HAP-1 (cell line): ENCODE data around the gene C6orf132.
A peak's percentile ranks its signal among the peaks of the same experiment; 100 is the strongest.
"Not testable (repeated sequence)": the region's sequence is repeated elsewhere in the genome, so short reads cannot be mapped to it uniquely, and the experiment has no call there.

Experiments
- DNase-seq, 2 experiments: peaks; one replicate each; pipeline ENCODE4 v3.0.0-alpha.2; 2016 to 2020; ENCODE audit warnings: low spot score in 2 of 2
- H3K27me3 ChIP-seq: fragments of 250-450 bp; sonication (Bioruptor Pico); 2 replicates; pipeline ENCODE4 v1.5.1; 2020; ENCODE audit warnings: low read depth, mild to moderate bottlenecking, moderate library complexity
- H3K36me3 ChIP-seq: fragments of 250-450 bp; sonication (Bioruptor Pico); replicated peaks from 2 replicates; pipeline ENCODE4 v1.5.1; 2020; ENCODE audit warnings: mild to moderate bottlenecking
- H3K4me1 ChIP-seq: fragments of 250-450 bp; sonication (Bioruptor Pico); 2 replicates; pipeline ENCODE4 v1.5.1; 2020; ENCODE audit warnings: mild to moderate bottlenecking
- H3K4me3 ChIP-seq: fragments of 250-450 bp; sonication (Bioruptor Pico); 2 replicates; pipeline ENCODE4 v1.5.1; 2020; ENCODE audit warnings: mild to moderate bottlenecking, moderate library complexity
- H3K9me3 ChIP-seq: fragments of 250-450 bp; sonication (Bioruptor Pico); 2 replicates; pipeline ENCODE4 v1.5.1; 2020; ENCODE audit warnings: mild to moderate bottlenecking, moderate library complexity
- in situ Hi-C: fragments of 300-500 bp; cut with MboI; formaldehyde crosslinking; loops from 3 replicates; pipeline ENCODE4 v1.14.3; 2020; ENCODE audit warnings: low sequenced_read_pairs, inconsistent platforms, mixed read lengths

C6orf132 gene

GRCh38 chr6:42171813-42172581 lies 29.6 kb upstream of the C6orf132 start:
- H3K9me3 ChIP-seq = no peaks in the 10 kb centered on the region
- H3K27me3 ChIP-seq = no peaks in the 10 kb centered on the region
- H3K4me3 ChIP-seq = no peak overlapping the region
- peaks cover 13% of the 10 kb centered on the region for H3K4me1 ChIP-seq
- H3K36me3 ChIP-seq = no peaks in the 10 kb centered on the region
- in situ Hi-C loops = no loop called here
- DNase-seq = no peak

GRCh38 chr6:42169780-42170179 lies 27.4 kb upstream of the C6orf132 start:
- not testable (repeated sequence) for DNase-seq, H3K36me3 ChIP-seq, H3K4me1 ChIP-seq, H3K9me3 ChIP-seq, H3K27me3 ChIP-seq, H3K4me3 ChIP-seq
- in situ Hi-C loops = loop anchor here (5.0 kb wide), 1 partner anchor 92 kb away; no protein-coding TSS in a partner anchor

DNA sequence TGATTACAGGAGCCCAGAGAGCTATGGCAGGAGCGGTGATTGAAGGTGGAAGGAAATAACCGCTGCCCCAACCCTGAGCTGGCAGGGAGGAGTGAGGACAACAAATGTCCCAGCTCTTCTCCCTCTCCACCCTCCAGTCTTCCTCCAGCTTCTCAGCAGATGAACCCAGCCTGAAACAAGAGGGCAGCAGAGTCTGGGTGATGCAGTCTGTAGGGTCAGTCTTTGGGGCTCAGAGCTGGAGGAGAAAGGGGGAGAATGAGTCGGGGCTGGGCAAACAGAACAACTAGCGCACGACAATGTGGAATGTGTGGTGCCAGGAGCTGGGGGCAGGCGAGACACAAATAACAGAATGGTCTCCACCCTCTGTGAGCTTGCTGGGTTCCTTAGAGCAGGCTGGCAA lies 26.2 kb upstream of the C6orf132 start:
- H3K4me1 ChIP-seq = no peaks in the 10 kb centered on the region
- no peaks in the 10 kb centered on the region for H3K36me3 ChIP-seq
- H3K4me3 ChIP-seq = no peak overlapping the region
- in situ Hi-C loops = loop anchor here (5.0 kb wide), 1 partner anchor 91 kb away; no protein-coding TSS in a partner anchor
- H3K27me3 ChIP-seq = no peaks in the 10 kb centered on the region
- DNase-seq = no peak
- H3K9me3 ChIP-seq = no peaks in the 10 kb centered on the region

DNA sequence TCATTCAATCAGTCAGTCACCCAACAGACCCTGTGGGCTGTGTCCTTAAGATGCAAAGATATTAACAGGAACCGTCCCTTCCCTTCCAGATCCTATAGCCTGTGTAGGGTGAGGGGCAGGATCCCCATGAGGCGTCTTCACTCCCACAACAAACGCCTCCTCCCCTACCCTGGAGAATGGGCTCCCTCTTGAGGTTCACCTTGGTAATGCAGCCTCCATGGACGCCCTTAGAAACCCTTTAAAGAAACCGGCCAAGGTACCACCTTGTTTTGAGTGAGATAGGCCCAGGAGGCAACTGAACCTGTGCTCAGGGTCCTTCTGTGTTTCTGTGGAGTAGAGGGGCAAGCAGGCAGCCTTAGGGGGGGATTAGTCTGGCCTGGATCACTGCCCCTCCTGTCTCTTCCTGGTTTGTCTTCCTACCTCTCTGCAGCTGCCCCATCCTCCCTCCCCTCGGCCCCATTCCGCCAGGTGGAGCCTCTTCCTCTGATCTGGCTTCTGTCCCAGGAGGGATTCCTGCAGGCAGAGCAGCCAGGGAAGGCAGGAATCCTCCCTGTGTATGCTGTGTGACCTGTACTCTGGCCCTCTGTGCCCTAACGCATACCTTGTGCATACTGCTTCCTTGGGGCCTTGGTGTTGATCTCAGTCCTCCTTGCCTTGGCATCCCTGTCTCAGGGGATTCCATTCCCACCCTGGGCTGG lies 24.2 kb upstream of the C6orf132 start:
- peak; percentile 80 to 93 for DNase-seq
- Histone ChIP-seq H3K27me3 (no peaks in the 10 kb centered on the region), H3K4me1 (no peaks in the 10 kb centered on the region), H3K4me3 (no peak overlapping the region), H3K36me3 (no peaks in the 10 kb centered on the region), H3K9me3 (no peaks in the 10 kb centered on the region)
- in situ Hi-C loops = loop anchor here (5.0 kb wide), 1 partner anchor 89 kb away; no protein-coding TSS in a partner anchor

GRCh38 chr6:42165016-42165415 lies 22.6 kb upstream of the C6orf132 start:
- in situ Hi-C loops = loop anchor here (5.0 kb wide), 1 partner anchor 88 kb away; no protein-coding TSS in a partner anchor
- no peaks in the 10 kb centered on the region for H3K4me1 ChIP-seq
- H3K36me3 ChIP-seq = no peaks in the 10 kb centered on the region
- H3K9me3 ChIP-seq = no peaks in the 10 kb centered on the region
- no peak for DNase-seq
- H3K27me3 ChIP-seq = no peaks in the 10 kb centered on the region
- no peak overlapping the region for H3K4me3 ChIP-seq

DNA sequence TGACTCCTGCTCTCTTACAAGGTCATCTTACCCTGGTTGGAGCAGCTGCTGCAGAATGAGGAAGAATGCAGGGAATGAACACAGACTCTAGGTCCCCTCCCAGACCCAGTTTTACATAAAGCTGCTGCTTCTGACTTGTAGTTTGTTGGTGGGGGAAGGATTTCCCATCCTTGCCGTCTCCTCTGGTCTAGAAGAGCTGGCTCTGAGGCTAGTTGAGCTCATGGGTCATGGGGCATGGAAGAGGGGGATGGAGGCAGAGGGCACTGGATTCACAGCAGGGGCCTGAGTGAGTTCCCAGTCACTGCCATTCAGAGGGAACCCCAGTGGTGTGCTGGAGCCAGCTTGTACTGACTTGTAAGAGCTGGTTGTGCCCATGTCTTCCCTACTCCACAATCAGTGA lies 21.6 kb upstream of the C6orf132 start:
- no peaks in the 10 kb centered on the region for H3K27me3 ChIP-seq
- H3K36me3 ChIP-seq = no peaks in the 10 kb centered on the region
- no peaks in the 10 kb centered on the region for H3K9me3 ChIP-seq
- no peak overlapping the region for H3K4me3 ChIP-seq
- no peaks in the 10 kb centered on the region for H3K4me1 ChIP-seq
- in situ Hi-C loops = no loop called here
- no peak for DNase-seq

DNA sequence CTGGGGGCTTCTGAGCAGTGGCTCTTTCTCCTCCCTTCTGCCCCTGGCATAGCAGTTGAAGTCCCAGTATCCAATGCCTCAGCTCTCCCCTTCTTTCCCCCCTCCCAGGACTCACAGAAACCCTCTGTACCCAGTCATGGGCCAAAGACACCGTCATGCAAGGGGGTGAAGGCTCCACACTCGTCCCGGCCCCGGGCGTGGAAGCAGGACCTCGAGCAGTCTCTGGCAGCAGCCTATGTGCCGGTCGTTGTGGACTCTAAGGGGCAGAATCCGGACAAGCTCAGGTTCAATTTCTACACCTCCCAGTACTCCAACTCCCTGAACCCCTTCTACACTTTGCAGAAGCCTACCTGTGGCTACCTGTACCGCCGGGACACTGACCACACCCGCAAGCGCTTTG lies 20.4 kb upstream of the C6orf132 start:
- Histone ChIP-seq H3K36me3 (no peaks in the 10 kb centered on the region), H3K27me3 (no peaks in the 10 kb centered on the region), H3K9me3 (no peaks in the 10 kb centered on the region), H3K4me3 (no peak overlapping the region), H3K4me1 (no peaks in the 10 kb centered on the region)
- no peak for DNase-seq
- in situ Hi-C loops = no loop called here

DNA sequence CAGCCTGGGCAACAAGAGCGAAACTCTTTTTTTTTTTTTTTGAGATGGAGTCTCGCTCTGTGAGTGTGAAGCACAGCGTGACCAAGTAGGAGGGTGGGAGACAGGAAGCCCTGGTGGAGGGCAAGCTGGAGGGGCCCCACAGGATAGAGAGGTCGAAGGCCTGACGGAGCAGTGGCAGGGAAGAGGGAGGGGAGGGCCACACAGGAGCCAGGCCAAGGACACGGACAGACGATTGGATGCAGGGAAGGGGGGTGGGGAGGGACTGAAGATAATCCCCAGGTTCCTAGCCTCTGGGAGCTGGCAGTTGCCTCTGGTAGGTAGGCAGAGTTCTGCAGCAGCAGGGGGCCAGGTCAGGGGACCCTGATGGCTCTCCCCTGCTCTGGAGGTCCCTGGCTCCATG lies 20.0 kb upstream of the C6orf132 start:
- H3K36me3 ChIP-seq = no peaks in the 10 kb centered on the region
- in situ Hi-C loops = no loop called here
- no peak for DNase-seq
- H3K9me3 ChIP-seq = no peaks in the 10 kb centered on the region
- no peaks in the 10 kb centered on the region for H3K27me3 ChIP-seq
- no peak overlapping the region for H3K4me3 ChIP-seq
- H3K4me1 ChIP-seq = no peaks in the 10 kb centered on the region

DNA sequence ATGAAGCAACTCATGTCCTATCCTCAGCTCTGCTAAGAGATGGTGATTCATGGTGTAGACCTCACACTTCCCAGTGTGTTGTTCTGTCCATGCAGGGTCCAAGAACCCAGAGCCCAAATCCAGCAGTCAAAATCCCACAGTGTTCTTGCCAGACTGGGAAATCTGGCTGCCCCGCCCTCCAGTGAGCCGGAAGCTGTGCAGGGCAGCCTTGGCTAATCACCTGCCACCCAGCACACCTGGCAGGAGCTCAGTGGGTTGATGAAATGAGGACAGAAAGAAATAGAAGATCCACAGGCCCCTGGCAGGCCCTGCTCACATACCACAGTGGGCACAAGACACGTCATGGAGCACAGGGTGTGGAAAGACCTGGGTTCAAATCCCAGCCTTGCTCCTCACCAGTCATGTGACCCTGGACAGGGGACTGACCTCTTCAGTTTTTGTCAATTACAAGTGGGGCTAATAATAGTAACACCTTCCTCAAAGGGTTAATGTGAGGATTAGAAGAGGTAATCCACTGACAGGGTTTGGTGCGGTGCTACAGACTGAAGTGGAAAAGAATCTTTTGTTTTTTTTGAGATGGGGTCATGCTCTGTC lies 17.1 kb upstream of the C6orf132 start:
- Histone ChIP-seq H3K4me3 (no peak overlapping the region), H3K4me1 (peaks cover 4% of the 10 kb centered on the region), H3K9me3 (no peaks in the 10 kb centered on the region), H3K27me3 (no peaks in the 10 kb centered on the region), H3K36me3 (no peaks in the 10 kb centered on the region)
- in situ Hi-C loops = no loop called here
- DNase-seq = no peak

DNA sequence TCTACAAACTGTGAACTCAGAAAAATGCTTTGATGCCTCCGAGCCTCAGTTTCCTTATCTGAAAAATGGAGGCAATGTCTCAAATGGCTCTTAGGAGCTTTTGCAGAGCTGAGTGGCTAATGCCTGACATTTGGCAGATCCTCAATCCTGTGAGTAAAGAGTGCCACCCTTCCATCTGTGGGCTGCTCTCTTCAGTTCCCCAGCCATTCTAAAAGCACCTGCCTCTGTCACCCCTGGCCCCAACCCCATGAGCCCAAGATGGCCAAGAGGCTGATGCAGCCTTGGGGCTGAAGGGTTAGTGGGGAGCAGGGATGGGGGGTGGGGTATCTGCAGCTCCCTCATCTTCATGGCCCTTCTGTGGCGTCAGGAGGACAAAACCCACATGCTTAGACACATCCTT lies 16.2 kb upstream of the C6orf132 start:
- in situ Hi-C loops = no loop called here
- DNase-seq = no peak
- Histone ChIP-seq H3K4me1 (peaks cover 4% of the 10 kb centered on the region), H3K36me3 (no peaks in the 10 kb centered on the region), H3K9me3 (no peaks in the 10 kb centered on the region), H3K4me3 (no peak overlapping the region), H3K27me3 (no peaks in the 10 kb centered on the region)

GRCh38 chr6:42158011-42158410 lies 15.6 kb upstream of the C6orf132 start:
- DNase-seq = no peak
- in situ Hi-C loops = no loop called here
- H3K4me3 ChIP-seq = no peak overlapping the region

GRCh38 chr6:42156638-42157037 lies 14.2 kb upstream of the C6orf132 start:
- H3K36me3 ChIP-seq = no peaks in the 10 kb centered on the region
- peaks cover 4% of the 10 kb centered on the region for H3K4me1 ChIP-seq
- no peak overlapping the region for H3K4me3 ChIP-seq
- no peak for DNase-seq
- H3K27me3 ChIP-seq = no peaks in the 10 kb centered on the region
- H3K9me3 ChIP-seq = no peaks in the 10 kb centered on the region
- in situ Hi-C loops = no loop called here

More at GRCh38 chr6:42158011-42158410, 15.6 kb upstream of the C6orf132 start:
- Histone ChIP-seq H3K4me1 (peaks cover 4% of the 10 kb centered on the region), H3K36me3 (no peaks in the 10 kb centered on the region), H3K27me3 (no peaks in the 10 kb centered on the region), H3K9me3 (no peaks in the 10 kb centered on the region)

DNA sequence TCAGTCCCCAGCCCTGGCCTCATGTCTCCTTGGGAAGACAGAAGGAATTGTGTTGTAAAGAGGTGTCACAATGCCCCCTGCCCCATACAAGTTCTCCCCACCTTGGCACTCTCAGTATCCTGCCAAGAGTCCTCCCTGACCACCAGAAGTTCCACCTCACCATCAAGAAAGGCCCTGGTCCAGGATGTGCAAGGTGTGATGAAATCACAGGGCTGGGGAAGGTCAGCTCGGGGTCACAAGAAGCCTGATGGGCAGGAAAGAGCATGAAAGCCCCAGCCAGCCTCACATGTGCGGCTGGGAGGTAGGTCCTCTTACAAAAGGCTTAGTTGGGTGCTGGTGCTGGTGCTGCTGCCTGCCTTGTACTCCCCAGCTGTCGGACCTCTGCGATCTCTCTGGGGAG lies 12.9 kb upstream of the C6orf132 start:
- Histone ChIP-seq H3K36me3 (no peaks in the 10 kb centered on the region), H3K9me3 (no peaks in the 10 kb centered on the region), H3K4me3 (no peak overlapping the region), H3K27me3 (no peaks in the 10 kb centered on the region), H3K4me1 (peaks cover 4% of the 10 kb centered on the region)
- in situ Hi-C loops = no loop called here
- no peak for DNase-seq
